NT2/D1 (cell line): Measurements from ENCODE around the gene LENG9.
A peak's percentile ranks its signal among the peaks of the same experiment; 100 is the strongest.
"Not testable (repeated sequence)": the region's sequence is repeated elsewhere in the genome, so short reads cannot be mapped to it uniquely, and the experiment has no call there.

ENCODE experiments used
- DNase-seq: peaks from one replicate; pipeline ENCODE4 v3.0.0-alpha.2; 2011; ENCODE audit warnings: low read depth, low spot score
- H3K27me3 ChIP-seq: 2 replicates; pipeline ENCODE4 v1.6.0; 2011; ENCODE audit warnings: mild to moderate bottlenecking; ENCODE audit not compliant: insufficient read length, insufficient read depth
- H3K36me3 ChIP-seq: 2 replicates; pipeline ENCODE4 v1.6.1; 2011; ENCODE audit warnings: mild to moderate bottlenecking, low read length, mixed read lengths; ENCODE audit not compliant: insufficient read depth, insufficient read length
- H3K4me1 ChIP-seq: 2 replicates; pipeline ENCODE4 v1.5.1; 2011; ENCODE audit not compliant: insufficient read depth, insufficient read length
- H3K4me3 ChIP-seq: 2 replicates; pipeline ENCODE4 v1.5.1; 2011; ENCODE audit warnings: low read depth; ENCODE audit not compliant: insufficient read length
- H3K9ac ChIP-seq: 2 replicates; pipeline ENCODE4 v1.6.0; 2011; ENCODE audit warnings: low read depth; ENCODE audit not compliant: insufficient read length
- H3K9me3 ChIP-seq: 2 replicates; pipeline ENCODE4 v1.5.1; 2011; ENCODE audit warnings: mild to moderate bottlenecking, low read length; ENCODE audit not compliant: insufficient read depth
- SUZ12 ChIP-seq: IDR thresholded peaks from 2 replicates; pipeline ENCODE4 v1.6.1; 2011; ENCODE audit not compliant: insufficient read length, insufficient read depth; ENCODE audit errors: extremely low read depth
- YY1 ChIP-seq: IDR thresholded peaks from 2 replicates; pipeline ENCODE4 v1.6.1; 2011; ENCODE audit not compliant: insufficient read length, insufficient read depth
- ZNF274 ChIP-seq: IDR thresholded peaks from 2 replicates; pipeline ENCODE4 v1.6.1; 2011; ENCODE audit warnings: mild to moderate bottlenecking, low read depth, low read length

Gene LENG9

DNA sequence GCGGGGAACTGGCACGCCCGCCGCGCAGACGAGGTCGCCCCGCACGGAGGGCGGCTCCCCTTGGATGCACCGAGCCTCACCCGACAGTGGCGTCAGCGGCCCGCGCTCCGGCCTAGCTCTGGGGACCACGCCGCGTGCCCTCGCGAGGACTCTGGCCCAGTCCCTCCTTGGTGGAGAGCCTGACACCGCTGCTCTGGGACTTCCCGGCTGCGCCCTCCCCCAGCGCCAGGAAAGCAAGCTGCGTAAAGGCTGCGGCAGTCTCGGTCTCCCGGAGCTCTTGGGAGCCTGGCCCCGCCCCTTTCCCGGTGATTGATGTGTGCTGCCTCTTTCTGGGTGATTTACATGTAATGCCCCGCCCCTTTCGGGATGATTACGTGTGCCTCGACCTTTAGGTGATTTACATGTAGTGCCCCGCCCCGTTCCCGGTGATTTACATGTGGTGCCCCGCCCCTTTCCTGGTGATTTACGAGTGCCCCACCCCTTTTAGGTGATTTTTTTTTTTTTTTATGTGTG lies at the start of gene LENG9:
LENG9 (minus strand) TSS at position 248 of the 513 bp plus-strand sequence. CDS start 252 bp downstream, outside the sequence.
- Histone ChIP-seq H3K9ac (peak within 1 kb of the TSS; percentile 95), H3K4me1 (peaks cover 7% of the 10 kb centered on the region), H3K4me3 (peak within 1 kb of the TSS; percentile 80), H3K9me3 (no peaks in the 10 kb centered on the region), H3K27me3 (no peaks in the 10 kb centered on the region), H3K36me3 (peaks cover 32% of the 10 kb centered on the region)
- TF ChIP-seq YY1 (no peak), ZNF274 (no peak), SUZ12 (no peak)
- DNase-seq = peak; percentile 98

DNA sequence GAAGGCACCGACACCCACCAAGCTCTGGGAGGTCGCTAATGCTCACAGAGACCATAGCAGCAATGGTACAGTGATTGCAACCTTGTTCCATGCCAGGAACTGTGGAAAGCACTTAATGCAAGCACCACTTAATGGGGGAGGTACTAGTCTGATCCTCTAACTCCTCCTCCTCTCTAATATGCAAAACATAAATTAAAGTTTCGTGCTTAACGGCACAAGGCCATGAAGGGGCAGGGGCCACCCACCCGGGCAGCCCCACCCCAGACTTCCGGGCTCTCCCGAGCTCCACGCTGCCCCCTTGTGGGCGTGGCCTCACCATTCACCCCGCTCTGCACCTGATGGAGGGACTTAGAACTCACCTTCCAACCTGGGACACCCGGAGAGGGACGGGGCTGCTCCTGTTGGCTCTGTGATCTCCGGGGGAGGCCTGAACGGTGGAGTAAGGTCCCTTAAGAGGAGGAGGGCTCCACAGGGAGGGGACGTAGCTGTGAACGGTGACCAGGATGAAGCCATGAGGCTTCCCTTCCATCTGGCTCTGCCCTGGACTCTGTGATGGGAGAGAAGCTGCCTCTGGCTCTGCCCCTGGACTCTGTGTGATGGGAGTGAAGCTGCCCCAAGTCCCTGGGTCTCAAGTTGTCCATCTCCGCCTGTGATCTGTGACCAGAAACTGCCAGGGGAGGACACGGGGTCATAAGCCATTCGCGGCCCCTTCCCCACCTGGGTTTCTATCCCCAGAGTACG lies 45.8 kb upstream of the LENG9 start:
- H3K4me1 ChIP-seq, H3K9me3 ChIP-seq, H3K27me3 ChIP-seq, DNase-seq, H3K4me3 ChIP-seq, H3K9ac ChIP-seq, H3K36me3 ChIP-seq: not testable (repeated sequence)

DNA sequence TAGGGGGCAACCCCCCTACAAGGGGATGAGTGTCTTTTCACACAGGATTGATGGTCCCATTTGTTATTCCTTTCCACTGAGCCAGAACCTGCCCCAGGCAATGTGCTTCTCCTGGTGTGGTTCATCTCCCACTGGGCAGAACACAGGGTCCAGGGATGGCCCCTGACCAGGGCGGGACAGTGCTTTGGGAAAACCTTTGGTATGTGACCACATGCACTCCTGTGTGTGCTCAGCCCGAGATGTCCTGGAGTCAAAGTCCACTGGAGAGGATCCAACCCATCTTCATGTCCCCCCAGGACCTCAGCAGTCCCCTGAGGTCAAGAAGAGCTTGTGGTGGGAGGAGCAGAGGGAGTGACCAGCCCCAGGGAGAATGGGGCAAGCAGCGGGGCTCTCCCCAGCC lies 44.9 kb upstream of the LENG9 start:
- H3K36me3 ChIP-seq, DNase-seq: not testable (repeated sequence)

DNA sequence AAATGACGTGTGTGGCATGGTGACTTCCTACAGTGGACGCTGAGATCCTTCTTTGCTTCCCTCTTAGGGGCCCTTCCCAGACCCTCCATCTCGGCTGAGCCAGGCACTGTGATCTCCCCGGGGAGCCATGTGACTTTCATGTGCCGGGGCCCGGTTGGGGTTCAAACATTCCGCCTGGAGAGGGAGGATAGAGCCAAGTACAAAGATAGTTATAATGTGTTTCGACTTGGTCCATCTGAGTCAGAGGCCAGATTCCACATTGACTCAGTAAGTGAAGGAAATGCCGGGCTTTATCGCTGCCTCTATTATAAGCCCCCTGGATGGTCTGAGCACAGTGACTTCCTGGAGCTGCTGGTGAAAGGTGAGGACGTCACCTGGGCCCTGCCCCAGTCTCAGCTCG lies 44.2 kb upstream of the LENG9 start:
- no peak overlapping the region for H3K4me3 ChIP-seq

More for the DNA sequence above, 44.9 kb upstream of the LENG9 start:
- not testable (repeated sequence) for H3K9ac ChIP-seq, H3K27me3 ChIP-seq, H3K9me3 ChIP-seq, H3K4me1 ChIP-seq, H3K4me3 ChIP-seq

GRCh38 chr19:54507038-54507717 lies 43.6 kb upstream of the LENG9 start:
- not testable (repeated sequence) for H3K9ac ChIP-seq, H3K4me3 ChIP-seq, DNase-seq, H3K9me3 ChIP-seq, H3K4me1 ChIP-seq, H3K36me3 ChIP-seq, H3K27me3 ChIP-seq

More for the DNA sequence above, 44.2 kb upstream of the LENG9 start:
- Histone ChIP-seq H3K9me3 (no peaks in the 10 kb centered on the region), H3K4me1 (no peaks in the 10 kb centered on the region), H3K36me3 (no peaks in the 10 kb centered on the region), H3K9ac (no peak overlapping the region), H3K27me3 (no peaks in the 10 kb centered on the region)
- TF ChIP-seq SUZ12 = no peak
- no peak for TF ChIP-seq YY1
- no peak for TF ChIP-seq ZNF274
- no peak for DNase-seq

GRCh38 chr19:54506079-54506478 lies 42.5 kb upstream of the LENG9 start:
- H3K36me3 ChIP-seq = no peaks in the 10 kb centered on the region
- TF ChIP-seq YY1 (no peak), ZNF274 (no peak), SUZ12 (no peak)
- H3K9me3 ChIP-seq = no peaks in the 10 kb centered on the region
- DNase-seq = no peak
- H3K4me1 ChIP-seq = no peaks in the 10 kb centered on the region
- H3K27me3 ChIP-seq = no peaks in the 10 kb centered on the region
- H3K9ac ChIP-seq = no peak overlapping the region
- H3K4me3 ChIP-seq = no peak overlapping the region

- H3K36me3 ChIP-seq, DNase-seq, H3K27me3 ChIP-seq, H3K9me3 ChIP-seq, H3K4me3 ChIP-seq, H3K4me1 ChIP-seq, H3K9ac ChIP-seq: not testable (repeated sequence)
Measured at GRCh38 chr19:54505542-54505941, 42.0 kb upstream of the LENG9 start.

DNA sequence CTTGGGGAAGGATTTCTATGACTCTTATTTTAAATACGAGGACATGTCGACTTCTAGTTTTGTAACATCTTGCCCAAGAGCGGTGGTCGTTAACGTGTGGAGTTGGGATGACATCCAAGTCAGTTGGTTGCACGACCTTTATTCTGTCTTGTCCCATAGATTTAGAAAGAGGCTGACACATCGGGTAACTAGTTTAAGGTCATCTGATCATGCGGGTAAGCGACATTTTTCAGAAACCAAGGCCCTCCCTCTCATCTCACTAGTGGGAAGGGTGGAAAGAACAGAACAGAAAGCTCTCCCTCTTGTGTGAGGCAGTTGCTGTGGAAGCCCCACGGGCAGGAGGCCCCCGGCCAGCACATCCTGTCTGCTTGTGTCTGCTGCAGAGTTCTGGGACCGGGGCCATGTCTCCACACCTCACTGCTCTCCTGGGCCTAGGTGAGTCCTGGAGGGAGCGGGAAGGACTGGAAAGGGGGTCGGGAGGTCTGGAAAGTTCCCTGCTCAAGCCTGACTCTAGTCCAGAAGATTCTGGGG lies 39.0 kb upstream of the LENG9 start, which contains the start of gene LAIR2:
LAIR2 (plus strand) TSS at position 314 of the 531 bp plus-strand sequence; CDS start at position 402, 88 bp downstream.
- Histone ChIP-seq H3K4me3 (no peak within 1 kb of the TSS), H3K27me3 (no peaks in the 10 kb centered on the region), H3K4me1 (no peaks in the 10 kb centered on the region), H3K9ac (no peak within 1 kb of the TSS), H3K9me3 (no peaks in the 10 kb centered on the region), H3K36me3 (no peaks in the 10 kb centered on the region)
- TF ChIP-seq YY1 (no peak), SUZ12 (no peak), ZNF274 (no peak)
- DNase-seq = no peak

- DNase-seq, H3K27me3 ChIP-seq, H3K4me3 ChIP-seq, H3K4me1 ChIP-seq, H3K9ac ChIP-seq, H3K9me3 ChIP-seq, H3K36me3 ChIP-seq: not testable (repeated sequence)
Measured at GRCh38 chr19:54498451-54498772, 34.8 kb upstream of the LENG9 start.

DNA sequence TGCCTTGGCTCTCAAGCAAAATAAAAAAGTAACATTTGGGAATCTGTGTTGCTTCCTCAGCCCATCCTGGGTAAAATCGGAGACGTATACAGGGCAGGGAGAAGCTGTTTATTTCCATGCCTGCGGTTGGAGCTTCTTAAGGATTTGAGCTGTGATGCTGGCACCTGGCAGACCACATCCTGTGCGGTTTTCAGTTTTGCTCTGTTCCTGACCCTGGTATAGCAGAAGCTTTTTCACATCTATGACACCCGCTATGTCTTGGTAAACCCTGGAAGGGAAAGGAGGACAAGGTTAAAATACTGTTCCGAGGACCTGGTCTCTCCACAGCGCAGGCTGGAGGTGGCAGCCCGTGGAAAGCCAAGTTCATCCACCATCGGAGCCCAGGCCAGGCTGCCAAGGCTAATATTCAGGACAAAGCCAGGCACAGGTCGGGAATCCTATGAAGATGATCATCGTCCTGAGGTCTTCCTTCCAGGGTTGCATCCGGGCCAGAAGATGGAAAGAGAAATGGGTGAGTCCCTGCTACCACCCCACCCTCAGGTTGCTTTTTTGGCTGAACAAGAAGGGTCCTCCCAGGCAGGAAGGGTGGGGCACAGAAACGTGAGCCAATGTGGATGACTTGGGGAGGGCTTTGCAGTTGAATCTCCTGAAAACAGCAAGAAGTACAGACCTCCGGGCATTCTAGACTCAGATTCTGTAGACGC lies 34.3 kb upstream of the LENG9 start:
- H3K4me3 ChIP-seq = not testable (repeated sequence)

More for the DNA sequence above, 34.3 kb upstream of the LENG9 start:
- not testable (repeated sequence) for H3K27me3 ChIP-seq, H3K9ac ChIP-seq, H3K36me3 ChIP-seq, DNase-seq, H3K9me3 ChIP-seq, H3K4me1 ChIP-seq
